NCI-H524 treated with DMSO at 0.1 percent for 48 hours (cell line): ENCODE measurements around the gene SELENOS.

Experiments
- DNase-seq: peaks from one replicate; lab custom pipeline; 2025; lab: John Stamatoyannopoulos, UW

SELENOS gene

GRCh38 chr15:101277038-101277822 lies at the start of gene SELENOS:
TSS of gene SELENOS (minus strand) at chr15:101277485. CDS start at chr15:101277417, 68 bp downstream.
- no peak for DNase-seq

GRCh38 chr15:101326462-101327146 lies 49.3 kb upstream of the SELENOS start:
- no peak for DNase-seq

GRCh38 chr15:101326026-101326315 lies 48.7 kb upstream of the SELENOS start:
- no peak for DNase-seq

- DNase-seq = no peak
Measured at GRCh38 chr15:101325263-101326025, 48.2 kb upstream of the SELENOS start.

- no peak for DNase-seq
Measured at GRCh38 chr15:101324524-101325177, 47.4 kb upstream of the SELENOS start.

- no peak for DNase-seq
Measured at GRCh38 chr15:101323793-101324523, 46.7 kb upstream of the SELENOS start.

GRCh38 chr15:101322854-101323477 lies 45.7 kb upstream of the SELENOS start:
- no peak for DNase-seq

- no peak for DNase-seq
Measured at GRCh38 chr15:101322016-101322695, 44.9 kb upstream of the SELENOS start.

GRCh38 chr15:101320501-101321052 lies 43.3 kb upstream of the SELENOS start:
- no peak for DNase-seq

- DNase-seq = no peak
Measured at GRCh38 chr15:101318839-101319238, 41.6 kb upstream of the SELENOS start.

- DNase-seq = no peak
Measured at GRCh38 chr15:101318147-101318819, 41.0 kb upstream of the SELENOS start.

GRCh38 chr15:101317336-101317872 lies 40.1 kb upstream of the SELENOS start:
- no peak for DNase-seq

- DNase-seq = no peak
Measured at GRCh38 chr15:101316529-101316928, 39.2 kb upstream of the SELENOS start.

- DNase-seq = no peak
Measured at GRCh38 chr15:101315736-101316135, 38.5 kb upstream of the SELENOS start.

GRCh38 chr15:101314336-101315125 lies 37.2 kb upstream of the SELENOS start:
- no peak for DNase-seq

GRCh38 chr15:101313041-101313761 lies 35.9 kb upstream of the SELENOS start:
- no peak for DNase-seq

- no peak for DNase-seq
Measured at GRCh38 chr15:101310508-101310907, 33.2 kb upstream of the SELENOS start.

- no peak for DNase-seq
Measured at GRCh38 chr15:101310161-101310480, 32.8 kb upstream of the SELENOS start.
